ENCODE measurements around the gene GUCA1A. TPM values are rescaled to one million over a fixed set of nuclear protein-coding genes. Genes with fewer than 3 reads are reported as not detected.

GUCA1A gene
- under 1 TPM in 4 of 12 donors, not detected in 8; 0.12 to 0.84 (median 0.15) TPM for polyA plus RNA-seq (ENCODE audit: insufficient read length in 12 of 12)
- long read RNA-seq, donor 1: 0 reads
- long read RNA-seq, donor 2: 0 reads
- long read RNA-seq, donor 3: 0 reads
- long read RNA-seq, donor 4: 0 reads
- long read RNA-seq, donor 5: 0 reads
- long read RNA-seq, donor 6: 0 reads
- long read RNA-seq, donor 7: 0 reads
- long read RNA-seq, donor 8: 0 reads
- long read RNA-seq, donor 9: 0 reads
- long read RNA-seq, donor 10: 0 reads
- long read RNA-seq, donor 11: 0 reads

DNA sequence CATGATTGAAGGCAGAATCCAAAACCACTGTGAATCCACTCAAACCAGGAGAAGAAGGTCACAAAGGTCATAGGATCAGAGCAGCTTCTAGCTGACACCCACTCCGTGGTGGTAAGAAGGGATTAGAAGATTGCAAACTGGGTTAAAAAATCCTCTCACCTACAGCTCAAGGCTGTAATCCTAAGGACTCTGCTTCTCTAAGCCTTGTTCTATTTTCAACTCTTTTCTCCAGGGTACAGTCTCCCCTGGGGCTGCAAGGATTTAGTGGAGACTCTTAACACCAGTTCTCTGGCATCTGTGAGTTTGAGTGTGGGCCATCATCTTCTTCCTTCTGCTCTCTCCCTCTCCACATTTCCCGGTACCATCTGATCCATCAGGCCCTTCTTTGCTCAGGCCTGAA, at the start of gene GUCA1A:
Gene GUCA1A (plus strand): TSS at position 264 of the 400 bp plus-strand sequence. CDS start 250 bp downstream, outside the sequence.
- DNase-seq: no peak

- DNase-seq: no peak
Observed at GRCh38 chr6:42123379-42124103, 49.6 kb upstream of the GUCA1A start.

DNA sequence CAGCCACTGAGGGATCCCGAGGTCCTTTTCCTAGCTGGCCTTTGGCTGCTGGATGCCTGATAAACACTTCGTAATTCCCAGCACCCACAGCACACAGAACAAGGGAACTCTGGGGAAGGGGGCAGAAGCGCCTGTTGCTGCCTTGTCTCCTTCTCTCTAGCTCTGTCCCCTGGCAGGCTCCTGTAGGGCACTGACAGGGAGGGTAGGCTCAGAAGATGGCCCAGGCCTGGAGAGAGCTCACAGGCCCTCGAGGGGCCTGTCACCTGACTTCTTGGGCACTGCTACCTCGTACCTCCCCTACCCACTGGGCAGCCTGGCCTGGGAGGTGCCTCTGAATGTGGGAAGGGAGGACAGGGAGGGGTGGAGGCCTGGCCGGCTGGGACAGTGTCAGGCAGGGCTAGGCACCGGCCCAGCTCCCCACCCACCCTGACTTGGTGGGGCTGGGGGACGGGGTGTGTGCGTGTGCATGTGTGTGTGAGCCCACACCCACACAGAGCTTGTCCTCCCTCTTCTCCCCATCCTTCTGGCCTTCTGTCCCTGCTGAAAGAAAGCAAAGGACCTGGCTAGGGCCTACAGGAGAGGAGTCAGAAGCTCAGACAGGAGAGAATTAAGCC, 48.8 kb upstream of the GUCA1A start:
- DNase-seq: no peak

- no peak for DNase-seq
Observed at GRCh38 chr6:42125231-42125630, 47.9 kb upstream of the GUCA1A start.

DNA sequence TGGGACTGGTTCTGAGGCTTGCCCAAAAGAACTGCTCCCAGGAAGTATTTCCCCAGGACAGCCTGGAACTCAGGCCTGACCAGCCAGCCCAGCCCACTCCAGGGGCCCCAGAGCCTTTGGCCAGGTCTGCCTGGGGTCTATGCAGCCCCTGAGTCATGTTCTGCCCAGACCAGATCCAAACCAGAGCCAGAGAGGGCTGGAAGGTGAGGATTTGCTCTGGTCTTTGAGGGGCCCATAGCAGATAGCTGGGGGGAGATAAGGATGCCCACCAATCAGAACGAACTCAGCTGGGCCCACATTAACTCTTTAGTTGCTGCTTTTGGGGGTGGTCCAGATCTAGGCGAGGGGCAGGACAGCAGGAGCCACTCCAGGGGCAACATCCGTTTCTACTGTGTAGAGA, 47.5 kb upstream of the GUCA1A start:
- DNase-seq: no peak

- DNase-seq: no peak
Observed at GRCh38 chr6:42128460-42129359, 44.5 kb upstream of the GUCA1A start.

GRCh38 chr6:42129360-42129676, 43.8 kb upstream of the GUCA1A start:
- no peak for DNase-seq

DNA sequence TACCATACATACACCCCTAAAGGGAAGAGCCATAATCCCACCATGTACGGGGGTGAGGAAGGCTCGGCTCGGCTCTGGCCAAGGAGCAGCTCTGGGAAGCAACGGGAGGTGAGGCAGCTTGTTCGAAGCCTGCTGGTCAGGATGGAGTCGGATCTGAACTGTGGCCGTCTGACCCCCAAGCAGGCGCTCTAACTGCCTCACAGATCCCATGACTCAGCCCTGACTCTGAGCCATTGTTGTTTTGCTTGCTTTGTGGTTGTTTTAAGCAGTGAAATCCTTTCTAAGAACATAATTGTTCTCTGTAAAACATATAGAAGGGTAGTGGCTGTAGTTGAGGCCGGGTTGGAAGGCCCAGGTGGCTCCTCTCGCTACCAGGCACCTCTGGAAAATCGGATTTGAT, 41.6 kb upstream of the GUCA1A start:
- no peak for DNase-seq

DNA sequence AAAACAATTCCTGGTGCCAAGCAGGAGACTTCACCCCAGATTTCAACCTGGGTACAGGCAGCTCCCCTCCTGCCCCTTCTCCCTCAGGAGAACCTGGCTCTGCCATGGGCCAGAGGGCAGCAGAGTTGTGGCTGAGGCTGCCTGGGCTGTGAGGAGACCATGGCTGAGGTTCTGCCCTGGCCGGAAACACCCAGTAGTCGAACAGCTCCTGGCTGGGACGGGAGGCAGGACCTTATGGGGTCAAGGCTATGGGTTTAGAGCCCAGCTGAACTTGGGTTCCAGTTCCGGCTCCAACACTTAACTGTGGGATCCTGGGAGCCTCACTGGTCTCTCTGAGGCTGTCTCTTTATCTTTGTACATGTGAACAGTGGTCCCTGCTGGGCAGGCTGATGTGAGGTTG, 39.2 kb upstream of the GUCA1A start:
- no peak for DNase-seq

- DNase-seq: no peak
Observed at GRCh38 chr6:42135161-42135560, 38.0 kb upstream of the GUCA1A start.

DNA sequence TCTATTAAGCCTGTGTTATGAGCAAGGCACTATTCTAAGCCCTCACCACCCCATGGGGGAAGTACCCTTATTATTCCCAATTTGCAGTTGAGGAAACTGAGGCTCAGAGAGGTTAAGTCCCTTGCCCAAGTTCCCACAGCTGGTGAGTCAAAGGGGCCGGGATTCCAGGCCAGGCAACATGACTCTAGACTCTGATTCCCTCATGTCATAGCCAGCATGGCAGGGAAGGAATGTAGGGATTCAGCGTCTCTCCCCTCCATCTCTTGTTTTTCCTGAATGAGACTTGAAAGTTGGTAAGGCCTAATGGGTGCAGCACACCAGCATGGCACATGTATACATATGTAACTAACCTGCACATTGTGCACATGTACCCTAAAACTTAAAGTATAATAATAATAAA, 37.4 kb upstream of the GUCA1A start:
- DNase-seq: no peak

DNA sequence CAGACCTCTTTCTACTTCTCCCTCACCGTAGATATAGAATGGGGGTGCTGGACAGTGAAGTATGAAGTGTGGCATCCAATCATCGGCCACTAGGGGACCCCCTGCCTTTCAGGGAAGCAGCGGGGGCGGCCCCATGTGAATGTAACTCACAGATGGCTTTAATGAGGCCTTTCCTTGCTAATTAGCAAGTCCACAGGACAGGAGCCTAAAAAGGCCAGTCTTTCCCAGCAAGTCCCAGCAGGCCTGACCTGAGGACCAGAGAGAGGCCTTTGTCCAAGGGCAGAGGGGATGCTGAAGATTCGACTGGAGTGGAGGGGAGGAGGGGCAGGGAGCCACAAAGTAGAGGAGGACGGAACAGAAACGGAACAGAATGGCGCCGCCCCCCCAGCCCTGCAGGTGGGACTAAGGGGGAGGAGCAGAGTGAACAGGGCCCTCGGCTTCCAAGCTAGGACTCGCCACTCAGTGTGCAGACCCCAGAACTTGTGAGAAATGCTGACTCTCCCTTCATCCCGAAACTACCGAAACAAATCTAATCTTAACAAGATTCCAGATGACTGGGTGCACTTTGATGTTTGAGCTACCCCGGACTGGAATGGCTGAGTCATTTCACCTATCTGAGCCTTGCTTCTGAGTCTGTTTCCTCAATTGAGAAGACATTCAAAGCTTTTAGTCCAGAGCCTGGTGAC, 36.5 kb upstream of the GUCA1A start:
- DNase-seq: no peak

GRCh38 chr6:42137194-42137753, 35.9 kb upstream of the GUCA1A start:
- no peak for DNase-seq

- DNase-seq: no peak
Observed at GRCh38 chr6:42138190-42138589, 35.0 kb upstream of the GUCA1A start.

GRCh38 chr6:42138630-42139619, 34.2 kb upstream of the GUCA1A start:
- no peak for DNase-seq

DNA sequence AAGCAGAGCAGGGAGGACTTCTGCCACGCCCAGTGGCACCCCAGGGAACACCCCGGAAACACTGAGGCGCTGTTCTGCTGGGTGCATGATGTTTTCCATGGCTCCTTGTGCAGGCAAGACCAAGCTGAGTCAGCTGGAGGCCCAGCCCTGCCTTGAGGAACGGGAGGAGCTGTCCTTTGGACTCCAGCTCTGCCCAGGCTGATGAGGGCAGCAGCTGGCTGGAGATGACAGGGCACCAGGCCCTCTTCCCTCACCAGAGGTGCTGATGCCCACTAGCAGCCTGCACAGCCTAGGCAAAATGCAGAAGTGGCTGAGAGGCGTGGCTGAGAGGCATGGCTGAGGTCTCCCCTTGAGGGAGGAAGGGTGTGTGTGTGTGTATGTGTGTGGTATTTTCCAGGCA, 33.1 kb upstream of the GUCA1A start:
- DNase-seq: no peak

- DNase-seq: no peak
Observed at GRCh38 chr6:42140756-42141602, 32.2 kb upstream of the GUCA1A start.

DNA sequence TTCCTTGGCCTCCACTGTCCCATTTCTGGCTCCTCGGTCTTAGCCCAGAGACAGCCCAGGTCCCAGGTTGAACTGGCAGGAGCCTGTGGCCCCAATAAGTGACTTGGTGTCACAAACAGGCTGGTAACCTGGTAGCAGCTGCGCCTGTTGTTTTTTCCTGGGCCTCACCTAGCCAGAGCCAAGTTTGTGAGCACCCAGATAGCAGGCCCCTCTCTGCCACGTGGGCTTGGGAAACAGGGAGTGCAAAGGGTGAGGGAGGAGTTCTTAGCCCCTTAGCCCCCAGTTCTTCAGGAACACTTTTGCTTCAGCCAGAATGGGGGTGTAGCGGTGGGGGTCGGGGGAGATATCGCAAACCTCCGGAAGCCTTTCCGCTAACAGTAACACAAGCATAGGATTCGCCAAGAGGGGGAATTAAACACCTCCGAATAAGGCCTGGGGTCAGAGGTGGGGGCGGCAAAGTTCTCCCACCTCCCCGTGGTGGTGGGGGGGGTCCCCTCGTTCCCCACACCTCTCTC, 31.5 kb upstream of the GUCA1A start:
- no peak for DNase-seq
